Dermis blood vessel endothelial cell (primary cell): ENCODE measurements around the gene CD164. TPM values are rescaled to one million over a fixed set of nuclear protein-coding genes. Genes with fewer than 3 reads are reported as not detected.
A peak's percentile ranks its signal among the peaks of the same experiment; 100 is the strongest.
"Not testable (repeated sequence)": the region's sequence is repeated elsewhere in the genome, so short reads cannot be mapped to it uniquely, and the experiment has no call there.

ENCODE experiments used
- DNase-seq: peaks from one replicate; pipeline ENCODE4 v3.0.0; 2010
- total RNA-seq: library from RNA; depleted of rRNA; stranded (reverse); fragments of >200 nt; gene quantifications from 2 replicates; pipeline ENCODE4 v1.2.3, GENCODE V29; 2014

Gene CD164
- total RNA-seq, 1 donor from 2014 or later, result 115 TPM

DNA sequence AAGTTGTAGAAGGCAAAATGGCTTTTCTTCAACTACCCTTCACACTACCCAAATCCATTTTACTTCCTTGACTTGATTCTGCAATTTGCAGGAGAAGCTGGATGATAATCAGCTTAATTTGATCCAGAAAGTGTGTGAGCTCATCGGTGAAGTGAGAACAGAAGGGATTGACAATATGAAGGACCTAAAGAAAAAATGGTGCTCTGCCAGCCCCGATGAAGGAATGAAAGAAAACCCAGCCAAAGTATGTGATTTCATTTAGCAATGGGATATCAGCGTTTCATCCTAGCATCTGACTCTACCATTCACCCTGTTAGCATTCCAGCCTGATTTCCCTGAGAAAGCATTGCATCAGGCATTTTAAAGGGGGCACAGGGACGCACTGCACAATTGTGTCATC lies 41.5 kb downstream of the CD164 start:
- no peak for DNase-seq

DNA sequence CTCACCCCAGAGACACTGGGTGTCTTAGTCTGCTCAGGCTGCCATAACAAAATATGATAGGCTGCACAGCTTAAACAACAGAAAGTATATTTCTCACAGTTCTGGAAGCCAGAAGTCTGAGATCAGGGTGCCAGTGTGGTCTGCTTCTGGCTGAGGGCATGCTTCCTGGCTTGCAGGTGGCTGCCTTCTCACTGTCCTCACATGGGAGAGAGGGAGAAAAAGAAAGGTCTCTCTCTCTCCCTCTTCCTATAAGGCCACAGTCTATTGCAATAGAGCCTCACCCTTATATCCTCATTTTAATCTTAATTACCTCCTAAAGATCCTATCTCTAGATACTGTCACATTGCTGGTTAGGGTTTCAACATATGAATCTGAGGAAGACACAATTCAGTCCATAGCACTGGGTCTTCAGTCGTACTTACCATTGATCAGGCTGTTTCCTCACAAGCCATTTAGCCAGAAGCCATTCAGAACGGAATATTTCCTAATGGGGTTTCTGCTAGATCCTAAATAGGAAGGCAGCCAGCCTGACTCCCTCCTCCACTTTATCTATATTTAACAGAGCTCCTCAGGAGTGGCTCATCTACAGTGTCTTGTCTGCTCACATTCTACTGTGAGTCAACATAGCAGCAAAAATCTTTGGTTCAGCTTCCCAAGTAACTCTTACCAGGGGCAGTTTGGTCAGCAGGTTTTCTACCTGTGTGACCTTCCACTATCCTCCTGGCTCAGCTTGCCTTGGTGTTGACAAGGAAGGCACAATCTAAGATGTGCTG lies 42.2 kb downstream of the CD164 start:
- DNase-seq, result no peak

DNA sequence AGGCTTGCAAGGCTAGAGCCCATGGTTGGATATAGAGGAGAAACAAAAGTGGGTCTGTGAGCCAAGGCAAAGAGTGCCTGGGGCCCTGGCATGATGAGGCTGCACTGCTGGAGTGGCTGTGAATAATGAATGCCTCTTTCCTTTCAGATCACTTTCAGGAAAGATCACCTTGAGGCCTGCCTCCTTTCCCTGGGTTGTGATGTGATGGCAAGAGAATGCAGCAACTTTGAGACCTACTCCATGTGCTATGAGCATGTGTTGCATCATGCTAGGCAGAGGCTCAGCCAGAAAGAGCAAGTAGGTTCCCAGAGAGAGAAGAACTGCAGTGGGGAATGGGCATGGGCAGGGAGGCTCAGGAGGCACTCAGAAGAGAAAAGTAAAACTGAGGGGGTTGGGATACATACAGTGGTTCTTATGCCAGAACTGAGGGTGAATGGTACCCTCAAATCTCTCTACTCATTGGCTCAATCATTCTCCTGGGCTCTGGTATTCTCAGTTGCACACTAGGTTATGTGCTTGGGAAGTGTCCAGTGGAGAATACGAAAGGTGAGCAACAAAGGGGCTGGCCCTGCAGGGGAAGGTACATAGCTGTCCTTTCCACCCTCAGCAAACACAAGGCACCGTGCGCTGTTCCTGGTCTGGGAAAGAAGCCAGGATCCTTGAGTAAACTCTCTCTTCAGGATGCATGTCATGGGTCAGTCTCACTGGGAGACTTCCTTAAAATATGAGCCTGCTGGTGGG lies 45.9 kb downstream of the CD164 start:
- DNase-seq, result peak; percentile 35

DNA sequence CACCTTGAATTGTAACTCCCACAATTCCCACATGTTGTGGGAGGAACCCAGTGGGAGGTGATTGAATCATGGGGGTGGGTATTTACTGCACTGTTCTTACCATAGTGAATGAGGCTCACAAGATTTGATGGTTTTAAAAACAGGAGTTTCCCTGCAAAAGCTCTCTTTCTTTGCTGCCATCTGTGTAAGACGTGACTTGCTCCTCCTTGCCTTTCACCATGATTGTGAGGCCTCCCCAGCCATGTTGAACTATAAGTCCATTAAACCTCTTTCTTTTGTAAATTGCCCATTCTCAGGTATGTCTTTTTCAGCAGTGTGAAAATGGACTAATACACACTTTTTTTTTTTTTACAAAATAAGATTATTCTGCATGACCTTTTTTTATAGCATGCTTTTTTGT lies 48.4 kb downstream of the CD164 start:
- not testable (repeated sequence) for DNase-seq

DNA sequence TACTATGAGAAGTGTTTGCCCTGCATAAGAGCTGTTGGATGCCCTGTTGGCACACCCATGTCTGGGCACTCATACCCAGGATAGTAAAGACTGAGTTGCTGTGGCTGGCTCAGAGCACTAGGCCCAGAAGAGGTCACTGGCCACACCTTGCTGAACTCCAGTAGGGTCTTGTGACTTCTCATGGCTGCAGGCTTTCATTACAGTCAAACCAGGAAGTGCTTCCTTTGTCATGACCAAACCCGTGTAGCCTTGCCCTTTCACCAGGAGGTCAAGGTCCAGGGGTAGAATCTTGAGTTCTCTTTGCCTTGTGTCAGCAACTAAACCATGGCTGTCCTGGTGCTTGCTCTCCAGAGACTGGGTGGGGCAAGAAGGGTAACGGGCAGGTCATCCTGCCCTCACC lies 49.5 kb downstream of the CD164 start:
- DNase-seq, result no peak

- no peak for DNase-seq
Observed at GRCh38 chr6:109331081-109331480, 51.2 kb downstream of the CD164 start.

DNA sequence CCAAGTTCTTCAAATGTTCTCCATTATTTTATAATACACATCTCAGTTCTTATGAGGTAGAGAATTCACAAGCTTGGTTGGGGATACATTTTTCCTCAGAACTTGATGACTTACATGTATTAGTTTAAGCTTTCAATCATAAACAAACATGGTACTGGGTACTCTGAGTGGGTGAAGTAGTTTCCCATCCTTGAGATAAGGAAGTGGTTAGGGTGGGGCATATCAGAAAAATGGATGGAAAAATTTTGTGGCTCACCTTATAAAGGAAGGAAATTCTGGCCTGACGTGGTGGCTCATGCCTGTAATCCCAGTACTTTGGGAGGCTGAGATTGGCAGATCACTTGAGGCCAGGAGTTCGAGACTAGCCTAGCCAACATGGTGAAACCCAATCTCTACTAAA lies 52.0 kb downstream of the CD164 start:
- DNase-seq, result no peak

- DNase-seq, result no peak
Observed at GRCh38 chr6:109328629-109329028, 53.6 kb downstream of the CD164 start.

GRCh38 chr6:109327959-109328358 lies 54.3 kb downstream of the CD164 start:
- DNase-seq, result no peak

DNA sequence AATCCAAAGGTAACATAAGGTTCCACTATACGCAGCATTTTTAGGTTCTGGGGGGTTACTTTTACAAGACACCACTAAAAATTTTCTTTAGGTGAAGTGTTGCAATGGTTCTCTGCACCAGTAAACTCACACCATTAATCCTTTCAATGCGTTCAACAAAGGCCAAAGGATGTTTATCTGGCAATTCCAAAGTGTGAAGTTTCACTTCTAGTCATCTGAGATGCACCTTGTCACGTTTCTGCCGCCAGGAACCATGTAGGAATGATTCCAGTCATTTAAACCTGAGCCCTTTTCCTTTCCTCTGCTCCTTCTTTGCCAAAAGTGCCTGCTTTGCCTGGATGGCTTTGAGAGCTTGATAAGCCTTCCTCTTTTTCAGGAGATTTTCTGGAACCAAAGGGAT lies 54.8 kb downstream of the CD164 start:
- no peak for DNase-seq

GRCh38 chr6:109326351-109326750 lies 55.9 kb downstream of the CD164 start:
- no peak for DNase-seq

- DNase-seq, result no peak
Observed at GRCh38 chr6:109325400-109325801, 56.9 kb downstream of the CD164 start.

DNA sequence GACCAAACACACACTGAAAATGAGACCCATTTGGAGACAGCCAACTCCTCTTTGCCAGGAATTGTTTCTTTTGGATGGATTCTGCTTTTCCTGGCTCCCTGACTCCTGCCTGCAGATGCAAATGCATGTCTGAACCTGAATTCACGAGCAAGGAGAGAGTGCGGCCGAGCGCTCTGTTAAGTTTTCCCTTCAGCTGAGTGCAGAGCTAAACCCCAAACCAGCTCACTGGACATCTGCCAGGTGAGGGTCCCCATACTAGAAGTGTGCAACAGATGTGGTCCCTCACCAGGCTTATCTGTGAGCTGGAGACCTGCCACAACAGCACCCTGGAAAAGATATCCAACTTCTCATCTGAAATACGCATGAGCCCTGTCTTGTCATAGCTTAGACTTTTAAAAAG lies 59.0 kb downstream of the CD164 start:
- no peak for DNase-seq

- DNase-seq, result no peak
Observed at GRCh38 chr6:109322825-109323224, 59.4 kb downstream of the CD164 start.

DNA sequence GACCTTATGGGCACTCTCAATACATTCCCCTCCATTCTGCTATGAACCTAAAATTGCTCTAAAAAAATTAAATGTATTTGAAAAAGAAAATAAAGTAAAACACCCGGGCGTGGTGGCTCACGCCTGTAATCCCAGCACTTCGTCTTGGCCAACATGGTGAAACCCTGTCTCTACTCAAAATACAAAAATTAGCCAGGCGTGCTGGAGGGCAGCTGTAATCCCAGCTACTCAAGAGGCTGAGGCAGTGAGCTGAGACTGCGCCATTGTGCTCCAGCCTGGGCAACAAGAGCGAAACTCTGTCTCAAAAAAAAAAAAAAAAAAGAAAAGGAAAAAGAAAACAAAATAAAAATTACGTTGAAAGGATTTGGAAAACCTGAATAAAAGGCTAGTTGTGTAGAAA lies 60.5 kb downstream of the CD164 start:
- DNase-seq, result no peak

DNA sequence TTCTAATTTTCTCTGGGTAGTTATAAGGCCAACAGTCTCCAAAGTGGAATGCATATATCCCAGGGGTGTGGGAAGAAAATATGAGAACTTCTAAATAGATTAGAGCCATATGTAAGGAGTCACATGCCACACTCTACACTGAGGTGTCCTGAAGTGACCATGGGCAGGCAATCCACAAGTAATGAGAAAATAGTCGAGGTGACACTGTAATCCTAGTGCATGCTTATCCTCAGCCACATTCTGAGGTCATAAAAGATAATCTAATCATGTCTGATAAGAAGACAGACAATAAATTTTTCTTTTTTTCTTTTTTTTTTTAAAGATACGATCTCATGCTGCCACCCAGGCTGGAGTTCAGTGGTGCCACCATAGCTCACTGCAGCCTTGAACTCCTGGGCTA lies 62.2 kb downstream of the CD164 start:
- DNase-seq, result no peak

GRCh38 chr6:109318328-109318876 lies 63.9 kb downstream of the CD164 start:
- DNase-seq, result no peak

DNA sequence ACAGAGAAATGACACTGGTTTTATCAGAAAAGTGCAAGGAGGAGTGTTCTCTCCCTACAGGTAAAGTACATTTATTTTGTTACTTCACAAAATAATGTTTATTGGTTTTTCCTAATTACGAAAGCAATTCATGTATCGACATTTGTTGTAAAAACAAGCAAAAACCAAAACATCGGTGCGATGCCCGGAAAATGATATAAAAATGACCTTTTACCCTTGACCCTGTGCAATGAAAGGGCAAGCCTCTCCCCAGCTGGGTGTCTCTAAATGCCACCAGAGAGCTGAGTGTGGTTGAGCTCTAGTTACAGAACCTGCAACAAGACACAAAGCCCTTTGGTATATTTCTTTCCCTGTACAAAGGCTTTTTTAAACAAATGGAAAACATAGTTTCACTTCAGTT lies 65.4 kb downstream of the CD164 start:
- DNase-seq, result no peak

Other genes starting within 250 kb of the CD164 start
- 0.34 and 0.65 TPM in 2 replicates for gene PPIL6, start 58.2 kb upstream of the CD164 start, total RNA-seq
- 9.9 and 12.6 TPM in 2 replicates for gene SMPD2, start 58.3 kb upstream of the CD164 start, total RNA-seq
- gene MICAL1, start 73.3 kb upstream of the CD164 start, total RNA-seq, result 17.8 and 22.8 TPM in 2 replicates
- 6.9 and 7.5 TPM in 2 replicates for gene ZBTB24, start 100.8 kb upstream of the CD164 start, total RNA-seq